NCI-H82 (cell line): ENCODE measurements around the gene HOXD10.
A peak's percentile ranks its signal among the peaks of the same experiment; 100 is the strongest.

Experiments used
- DNase-seq: peaks from one replicate; lab custom pipeline; 2025; lab: John Stamatoyannopoulos, UW

Gene HOXD10

GRCh38 chr2:176123411-176124109 is 7.0 kb downstream of the HOXD10 start:
- DNase-seq = no peak

- no peak for DNase-seq
Observed at GRCh38 chr2:176124110-176124946, 7.8 kb downstream of the HOXD10 start.

GRCh38 chr2:176124947-176125771 is 8.6 kb downstream of the HOXD10 start:
- DNase-seq = no peak

GRCh38 chr2:176125772-176126054 is 9.1 kb downstream of the HOXD10 start:
- no peak for DNase-seq

- DNase-seq = peak; percentile 81
Observed at GRCh38 chr2:176126929-176127773, 10.6 kb downstream of the HOXD10 start.

GRCh38 chr2:176127774-176128072 is 11.1 kb downstream of the HOXD10 start:
- no peak for DNase-seq

- DNase-seq = peak; percentile 39
Observed at GRCh38 chr2:176128172-176128981, 11.8 kb downstream of the HOXD10 start.

- DNase-seq = peak; percentile 86
Observed at GRCh38 chr2:176128982-176129796, 12.6 kb downstream of the HOXD10 start, which contains the start of gene HOXD8. Gene HOXD8 (plus strand): TSS chr2:176129705. CDS start chr2:176130367, 662 bp downstream.

- DNase-seq = peak; percentile 71
Observed at GRCh38 chr2:176129813-176130146, 13.2 kb downstream of the HOXD10 start.

GRCh38 chr2:176130147-176130956 is 13.8 kb downstream of the HOXD10 start:
- DNase-seq = peak; percentile 82

GRCh38 chr2:176130957-176131847 is 14.6 kb downstream of the HOXD10 start:
- DNase-seq = no peak

- DNase-seq = no peak
Observed at GRCh38 chr2:176131848-176132158, 15.2 kb downstream of the HOXD10 start.

- DNase-seq = peak; percentile 96
Observed at GRCh38 chr2:176132205-176133171, 15.9 kb downstream of the HOXD10 start.

- DNase-seq = peak; percentile 36
Observed at GRCh38 chr2:176133389-176133788, 16.8 kb downstream of the HOXD10 start.

GRCh38 chr2:176134035-176134434 is 17.5 kb downstream of the HOXD10 start:
- no peak for DNase-seq

GRCh38 chr2:176135035-176135440 is 18.5 kb downstream of the HOXD10 start:
- DNase-seq = no peak
